HFF-Myc (cell line): ENCODE results near the gene TRDMT1.
"Not testable (repeated sequence)": the region's sequence is repeated elsewhere in the genome, so short reads cannot be mapped to it uniquely, and the experiment has no call there.

Experiments
- DNase-seq: peaks from one replicate; pipeline ENCODE4 v3.0.0-alpha.2; 2011; ENCODE audit warnings: low read depth; ENCODE audit errors: extremely low read depth
- H3K4me3 ChIP-seq: replicated peaks from 2 replicates; pipeline ENCODE4 v1.5.1; 2011; ENCODE audit warnings: low read depth, mild to moderate bottlenecking, control low read depth, low read length
- TF ChIP-seq, protein P1 (sequence below): IDR thresholded peaks from 2 replicates; pipeline ENCODE4 v1.5.1; 2012; ENCODE audit warnings: mild to moderate bottlenecking, low read depth, low read length, control low read depth; ENCODE audit errors: missing control alignments

TRDMT1 gene

DNA sequence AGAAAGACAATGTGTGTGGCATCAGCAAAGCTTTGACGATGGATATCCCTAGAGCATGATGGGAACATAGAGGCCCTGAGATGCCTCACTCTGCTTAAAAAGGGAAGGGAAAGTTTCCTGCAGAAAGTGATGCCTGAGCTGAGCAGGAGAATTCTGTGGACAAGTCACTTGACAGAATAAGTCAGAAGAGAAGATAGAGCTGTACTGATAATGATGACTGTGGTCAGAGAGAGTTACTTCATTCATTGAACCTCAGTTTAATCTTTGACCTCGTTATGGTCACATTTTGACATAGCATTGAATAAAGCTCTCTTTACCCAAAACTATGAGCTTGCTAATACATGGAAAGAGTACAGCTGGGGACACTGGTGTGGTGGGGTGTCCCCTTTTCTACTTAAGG is 79.4 kb downstream of the TRDMT1 start:
- H3K4me3 ChIP-seq, result no peak overlapping the region
- TF ChIP-seq, protein P1, sequence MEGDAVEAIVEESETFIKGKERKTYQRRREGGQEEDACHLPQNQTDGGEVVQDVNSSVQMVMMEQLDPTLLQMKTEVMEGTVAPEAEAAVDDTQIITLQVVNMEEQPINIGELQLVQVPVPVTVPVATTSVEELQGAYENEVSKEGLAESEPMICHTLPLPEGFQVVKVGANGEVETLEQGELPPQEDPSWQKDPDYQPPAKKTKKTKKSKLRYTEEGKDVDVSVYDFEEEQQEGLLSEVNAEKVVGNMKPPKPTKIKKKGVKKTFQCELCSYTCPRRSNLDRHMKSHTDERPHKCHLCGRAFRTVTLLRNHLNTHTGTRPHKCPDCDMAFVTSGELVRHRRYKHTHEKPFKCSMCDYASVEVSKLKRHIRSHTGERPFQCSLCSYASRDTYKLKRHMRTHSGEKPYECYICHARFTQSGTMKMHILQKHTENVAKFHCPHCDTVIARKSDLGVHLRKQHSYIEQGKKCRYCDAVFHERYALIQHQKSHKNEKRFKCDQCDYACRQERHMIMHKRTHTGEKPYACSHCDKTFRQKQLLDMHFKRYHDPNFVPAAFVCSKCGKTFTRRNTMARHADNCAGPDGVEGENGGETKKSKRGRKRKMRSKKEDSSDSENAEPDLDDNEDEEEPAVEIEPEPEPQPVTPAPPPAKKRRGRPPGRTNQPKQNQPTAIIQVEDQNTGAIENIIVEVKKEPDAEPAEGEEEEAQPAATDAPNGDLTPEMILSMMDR, result no peak
- no peak for DNase-seq

DNA sequence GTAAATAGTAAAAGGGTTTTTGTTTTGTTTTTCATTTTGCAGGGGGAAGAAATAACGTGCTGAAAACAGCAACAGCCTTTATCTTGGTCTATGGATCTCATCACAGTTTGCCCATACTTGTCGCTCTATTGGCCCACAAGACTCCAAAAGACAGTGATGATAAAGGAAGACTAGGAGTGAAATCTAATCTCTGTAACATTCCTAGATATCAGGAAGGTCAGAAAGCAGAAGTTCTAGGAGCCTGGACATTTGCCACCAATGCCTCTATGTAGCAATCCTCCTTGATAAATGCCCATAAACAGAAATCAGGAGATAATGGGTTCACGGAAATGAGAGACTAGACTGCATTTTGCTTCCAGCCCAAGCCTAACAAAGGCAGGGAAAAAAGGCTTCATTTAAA is 80.8 kb downstream of the TRDMT1 start:
- H3K4me3 ChIP-seq, result no peak overlapping the region
- TF ChIP-seq, protein P1, result no peak
- no peak for DNase-seq

DNA sequence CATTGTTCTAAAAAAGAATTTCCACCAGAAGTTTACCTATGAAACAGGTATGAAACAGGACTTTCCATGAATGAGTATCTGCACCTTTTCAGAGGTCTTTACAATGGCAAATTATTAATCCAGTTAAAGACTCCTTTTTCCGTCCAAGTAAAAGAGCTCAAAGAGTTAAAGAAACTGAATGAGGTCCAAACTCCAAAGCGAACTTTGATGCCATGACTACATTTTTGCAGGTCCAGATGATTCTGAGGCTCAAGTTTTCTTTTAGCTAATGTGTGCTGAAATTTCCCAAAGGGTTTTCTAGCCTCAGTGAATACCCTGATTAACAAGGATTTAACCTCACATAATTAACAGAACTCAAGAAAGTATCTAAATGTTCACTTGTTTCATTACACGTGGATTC is 81.6 kb downstream of the TRDMT1 start:
- TF ChIP-seq, protein P1, result no peak
- no peak overlapping the region for H3K4me3 ChIP-seq
- no peak for DNase-seq

DNA sequence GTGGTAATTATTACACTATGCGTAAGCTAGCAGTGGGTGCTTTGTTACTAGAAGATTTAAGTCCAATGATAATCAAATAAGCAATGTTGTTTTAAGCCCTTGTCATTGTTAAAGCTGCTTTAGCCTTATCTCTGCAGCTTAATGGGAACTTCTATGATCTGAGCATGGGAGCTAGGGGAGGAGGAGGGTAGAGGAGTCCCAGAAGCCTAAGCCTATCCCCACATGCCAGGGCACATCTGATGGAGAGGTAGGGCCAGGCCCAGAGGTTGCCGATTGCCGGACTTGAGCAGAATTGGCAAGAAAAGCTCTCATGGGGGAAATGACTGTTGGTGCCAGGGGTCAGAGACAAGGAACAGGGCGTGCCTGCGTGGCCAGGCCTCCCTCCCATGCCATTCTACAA is 85.3 kb downstream of the TRDMT1 start:
- no peak overlapping the region for H3K4me3 ChIP-seq
- TF ChIP-seq, protein P1, result no peak
- DNase-seq, result no peak

DNA sequence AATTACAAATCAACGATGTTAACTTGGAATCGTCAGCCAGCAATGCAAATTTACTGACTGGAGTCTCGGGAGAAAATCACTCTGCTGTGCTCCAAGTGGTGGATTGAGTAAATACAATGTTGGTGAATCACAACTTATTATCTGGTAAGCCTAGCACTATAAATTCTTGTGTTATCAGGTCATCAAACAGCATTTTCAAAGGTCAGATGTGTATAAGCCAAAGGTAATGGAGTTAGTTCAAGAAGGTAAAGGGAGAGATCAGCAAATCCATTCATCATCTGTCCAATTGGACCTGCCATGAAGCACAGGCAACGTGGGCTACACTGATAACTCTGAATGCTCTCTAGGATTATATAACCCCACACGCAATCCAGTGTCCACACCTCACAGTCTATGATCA is 85.8 kb downstream of the TRDMT1 start:
- no peak overlapping the region for H3K4me3 ChIP-seq
- no peak for DNase-seq

DNA sequence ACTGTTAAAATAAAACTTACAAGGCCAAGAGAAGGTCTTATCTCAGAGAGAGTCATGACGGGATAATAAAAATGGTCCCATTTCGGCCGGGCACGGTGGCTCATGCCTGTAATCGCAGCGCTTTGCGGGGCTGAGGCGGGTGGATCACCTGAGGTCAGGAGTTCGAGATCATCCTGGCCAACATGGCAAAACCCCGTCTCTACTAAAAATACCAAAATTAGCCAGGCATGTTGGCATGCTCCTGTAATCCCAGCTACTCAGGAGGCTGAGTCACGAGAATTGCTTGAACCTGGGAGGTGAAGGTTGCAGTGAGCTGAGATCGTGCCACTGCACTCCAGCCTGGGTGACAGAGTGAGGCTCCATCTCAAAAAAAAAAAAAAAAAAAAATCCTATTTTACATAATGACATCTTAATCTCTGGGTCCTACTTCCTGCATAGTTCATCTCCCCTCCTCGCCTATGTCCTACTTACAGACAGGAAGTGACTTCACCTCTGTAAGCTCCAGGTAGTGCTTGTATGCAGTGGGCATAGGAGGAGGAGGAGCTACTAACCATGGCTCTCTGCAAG is 86.5 kb downstream of the TRDMT1 start:
- H3K4me3 ChIP-seq, DNase-seq: not testable (repeated sequence)

More for the DNA sequence above, 85.8 kb downstream of the TRDMT1 start:
- TF ChIP-seq, protein P1, result no peak

DNA sequence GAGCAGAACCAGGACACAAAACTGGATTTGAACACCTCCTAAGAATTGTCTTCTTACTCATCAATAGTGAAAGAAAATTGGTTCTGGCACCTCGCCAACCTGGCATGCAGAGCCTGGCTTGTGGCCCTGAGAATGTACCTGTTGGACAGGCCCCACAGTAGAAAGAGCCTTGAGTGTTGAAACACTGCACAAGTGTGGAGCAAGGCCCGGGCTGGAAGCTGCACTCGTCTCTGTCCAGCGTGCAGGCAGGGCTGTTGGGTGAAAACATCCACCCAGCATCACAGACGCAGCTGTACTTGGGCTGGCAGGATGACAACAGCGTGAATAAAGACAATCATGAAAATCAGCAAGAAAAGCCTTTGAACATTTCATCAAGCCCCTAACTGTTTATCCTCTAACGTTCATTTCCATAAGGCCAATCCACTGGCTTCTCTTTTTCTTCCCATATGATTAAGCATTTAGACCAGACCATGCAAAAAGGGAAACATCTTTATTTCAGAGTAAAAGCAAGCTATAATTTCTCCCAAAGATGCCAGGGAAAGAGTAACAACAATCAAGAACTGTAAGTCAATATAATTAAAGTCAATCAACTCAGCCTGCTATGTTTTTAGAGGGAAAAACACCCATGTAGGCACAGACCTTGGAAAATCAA is 87.5 kb downstream of the TRDMT1 start:
- no peak overlapping the region for H3K4me3 ChIP-seq
- no peak for DNase-seq
- TF ChIP-seq, protein P1, result no peak
